ENCODE results near the gene GNG7.

GNG7 gene

DNA sequence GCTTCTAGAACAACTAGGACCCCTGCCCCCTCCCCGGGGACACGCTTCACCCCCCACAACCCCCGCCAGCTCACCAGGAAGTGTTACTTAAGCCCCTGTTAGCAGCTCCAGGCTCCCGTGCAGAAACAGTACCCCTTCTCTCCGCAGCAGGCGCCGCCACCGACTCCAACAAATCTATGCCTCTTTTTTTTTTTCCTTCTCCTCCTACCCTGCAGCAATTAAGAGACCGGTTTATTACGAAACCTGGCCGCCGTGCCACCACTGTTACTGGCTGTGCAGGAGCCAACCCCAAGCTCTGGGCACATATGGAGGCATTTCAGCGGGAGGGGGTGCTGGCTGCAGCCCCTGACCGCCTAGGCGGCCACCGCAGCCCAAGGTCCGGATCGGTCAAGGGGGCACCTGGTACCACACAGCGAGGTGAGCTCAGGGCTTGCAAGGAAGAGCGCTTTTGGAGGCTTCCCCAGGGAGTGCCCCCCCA, 224.2 kb downstream of the GNG7 start:
- peak; percentile 22 for TF ChIP-seq CTCF (IDR thresholded peaks at IDR 0.05; ENCODE audit: insufficient read depth, low read depth, low read length, missing control alignments)
- DNase-seq (ENCODE audit: low read depth): peak; percentile 72
- H3K4me3 ChIP-seq (ENCODE audit: low read depth, low read length): peak overlapping the region; percentile 98

GRCh38 chr19:2477732-2478191, 224.7 kb downstream of the GNG7 start:
- TF ChIP-seq CTCF (IDR thresholded peaks at IDR 0.05; ENCODE audit: insufficient read depth, low read depth, low read length, missing control alignments): no peak
- H3K4me3 ChIP-seq (ENCODE audit: low read depth, low read length): peak overlapping the region; percentile 98
- peak; percentile 73 for DNase-seq (ENCODE audit: low read depth)

GRCh38 chr19:2477141-2477710, 225.3 kb downstream of the GNG7 start:
- DNase-seq (ENCODE audit: low read depth): no peak
- no peak for TF ChIP-seq CTCF (IDR thresholded peaks at IDR 0.05; ENCODE audit: insufficient read depth, low read depth, low read length, missing control alignments)
- H3K4me3 ChIP-seq (ENCODE audit: low read depth, low read length): peak overlapping the region; percentile 98

DNA sequence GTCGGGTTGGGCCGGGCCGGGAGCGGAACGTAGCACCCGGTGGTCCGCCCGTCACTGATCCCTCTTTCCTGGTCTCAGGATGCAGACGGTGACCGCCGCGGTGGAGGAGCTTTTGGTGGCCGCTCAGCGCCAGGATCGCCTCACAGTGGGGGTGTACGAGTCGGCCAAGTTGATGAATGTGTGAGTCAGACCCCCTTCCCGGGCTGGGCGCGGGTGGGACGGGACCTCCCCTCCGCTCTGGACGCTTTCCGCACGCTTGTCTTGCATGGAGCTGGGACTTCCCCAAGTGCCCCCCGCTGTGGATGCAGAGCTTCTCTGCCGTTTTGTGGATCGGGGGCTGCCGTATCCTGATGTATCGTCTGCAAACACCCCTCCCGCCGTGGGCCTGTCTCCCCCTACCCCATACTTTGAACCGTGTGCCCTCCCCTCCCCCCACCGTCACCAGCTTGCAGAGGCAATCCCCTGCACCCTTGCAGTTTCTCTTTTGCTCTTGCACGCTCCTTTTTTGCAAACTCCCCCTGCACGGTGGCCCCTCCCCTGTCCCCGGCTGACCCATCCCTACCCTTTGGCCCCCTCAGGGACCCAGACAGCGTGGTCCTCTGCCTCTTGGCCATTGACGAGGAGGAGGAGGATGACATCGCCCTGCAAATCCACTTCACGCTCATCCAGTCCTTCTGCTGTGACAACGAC, 225.9 kb downstream of the GNG7 start:
- H3K4me3 ChIP-seq (ENCODE audit: low read depth, low read length): peak overlapping the region; percentile 98
- peak; percentile 70 for DNase-seq (ENCODE audit: low read depth)
- no peak for TF ChIP-seq CTCF (IDR thresholded peaks at IDR 0.05; ENCODE audit: insufficient read depth, low read depth, low read length, missing control alignments)

GRCh38 chr19:2475702-2476450, 226.6 kb downstream of the GNG7 start, which contains the start of gene GADD45B:
Gene GADD45B (plus strand): TSS chr19:2476127. CDS start chr19:2476359, 232 bp downstream.
- DNase-seq (ENCODE audit: low read depth): peak; percentile 99
- H3K4me3 ChIP-seq (ENCODE audit: low read depth, low read length): peak within 1 kb of the TSS; percentile 98
- no peak for TF ChIP-seq CTCF (IDR thresholded peaks at IDR 0.05; ENCODE audit: insufficient read depth, low read depth, low read length, missing control alignments)

- TF ChIP-seq CTCF (IDR thresholded peaks at IDR 0.05; ENCODE audit: insufficient read depth, low read depth, low read length, missing control alignments): no peak
- peak overlapping the region; percentile 98 for H3K4me3 ChIP-seq (ENCODE audit: low read depth, low read length)
- DNase-seq (ENCODE audit: low read depth): peak; percentile 83
Measured at GRCh38 chr19:2475018-2475701, 227.3 kb downstream of the GNG7 start.
